GM18508 (cell line): ENCODE measurements around the gene SLC2A9.

ENCODE experiments used
- ATAC-seq: cut with Tn5 transposase; IDR thresholded peaks from one replicate; pipeline ENCODE4 v1.9.1; 2021; ENCODE audit warnings: moderate number of reproducible peaks; ENCODE audit not compliant: insufficient read depth, unreplicated experiment

SLC2A9 gene

DNA sequence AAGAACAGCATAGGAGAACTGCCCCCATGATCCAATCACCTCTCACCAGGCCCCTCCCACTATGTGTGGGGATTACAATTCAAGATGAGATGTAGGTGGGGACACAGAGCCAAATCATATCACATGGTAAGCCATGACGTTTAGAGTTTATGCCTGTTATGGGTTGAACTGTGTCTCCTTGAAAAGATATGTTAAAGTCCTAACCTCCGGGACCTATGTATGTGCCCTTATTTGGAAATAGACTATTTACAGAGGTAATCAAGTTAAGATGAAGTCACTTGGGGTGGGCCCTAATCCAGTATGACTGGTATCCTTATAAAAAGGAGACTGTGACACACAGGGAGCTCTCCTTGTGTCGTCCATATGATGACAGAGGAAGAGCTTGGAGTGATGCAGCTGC, 25.2 kb upstream of the SLC2A9 start:
- no peak for ATAC-seq

DNA sequence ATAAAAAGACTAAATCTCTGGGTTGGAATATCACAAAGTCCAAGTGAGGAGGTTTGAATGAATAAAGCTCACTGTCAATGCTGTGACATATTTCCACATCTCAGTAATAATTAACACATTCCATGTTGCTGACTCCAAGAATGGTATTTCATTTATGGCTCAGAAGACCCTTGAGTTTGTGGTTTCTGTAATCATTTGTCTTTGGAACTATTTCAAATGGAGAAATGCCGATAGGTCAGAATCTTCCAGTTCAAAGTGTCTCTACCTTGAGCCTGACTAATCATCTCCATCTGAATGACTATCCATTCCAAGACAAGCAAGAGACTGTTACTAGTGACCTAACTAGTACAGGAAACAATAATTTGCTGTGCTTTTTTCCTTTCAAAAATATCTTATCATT, 24.2 kb upstream of the SLC2A9 start:
- no peak for ATAC-seq

DNA sequence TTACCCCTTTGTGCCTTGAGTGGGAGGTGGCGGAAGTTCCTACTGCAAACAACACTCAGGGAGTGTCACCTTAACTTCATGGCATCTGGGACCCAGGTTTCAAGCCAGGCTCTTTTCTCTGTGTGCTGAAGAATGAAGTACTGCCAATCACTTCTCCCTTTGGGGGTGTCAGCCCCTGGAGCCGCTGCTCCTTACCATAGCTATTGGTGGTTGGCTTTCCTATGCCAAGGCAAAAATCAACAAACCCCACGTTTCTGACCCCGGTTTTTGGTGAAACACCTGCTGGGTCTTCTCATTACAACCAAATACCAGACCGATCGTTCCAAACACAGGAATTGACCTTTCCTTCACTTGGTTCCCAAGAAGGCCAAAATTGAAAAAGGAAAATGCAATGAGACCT, 19.7 kb upstream of the SLC2A9 start:
- ATAC-seq: no peak

DNA sequence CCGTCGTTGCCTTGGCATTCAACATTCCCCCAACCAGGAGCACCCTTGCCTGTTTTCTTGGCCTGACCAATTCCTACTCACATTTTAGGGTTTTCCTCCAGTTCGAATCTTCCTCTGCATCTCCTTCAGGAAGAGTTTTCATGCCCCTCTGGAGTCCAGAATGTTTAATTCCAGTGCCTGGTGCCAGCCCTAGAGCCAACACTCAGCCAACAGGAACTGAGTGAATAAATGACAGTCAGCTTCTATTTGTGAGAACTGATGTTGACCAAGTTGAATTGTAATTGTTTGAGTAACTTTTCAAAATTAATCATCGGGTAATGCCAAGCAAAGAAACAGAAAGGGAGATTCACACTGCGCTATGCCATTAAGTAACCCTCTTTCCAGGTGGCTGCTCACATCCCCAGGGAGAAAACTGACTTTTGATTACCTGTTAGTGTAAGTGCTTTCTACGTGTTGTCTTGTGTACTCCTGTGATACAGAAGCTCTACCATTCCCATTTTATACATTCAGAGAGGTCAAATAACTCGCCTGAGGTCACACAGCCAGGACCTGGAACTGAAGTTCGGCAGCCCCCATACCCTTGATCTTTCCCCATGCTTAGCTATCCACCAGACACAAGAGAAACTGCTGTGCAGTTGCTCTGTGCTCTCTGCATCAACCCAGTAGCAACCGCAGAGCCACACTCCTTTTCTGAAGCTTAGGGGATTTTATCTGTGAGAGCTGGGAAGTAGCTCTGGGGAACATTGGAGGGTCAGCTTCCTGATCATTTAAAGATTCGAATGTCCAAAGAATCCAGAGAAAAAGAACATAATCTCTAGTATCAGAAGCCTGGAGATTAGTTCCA, 19.0 kb upstream of the SLC2A9 start:
- no peak for ATAC-seq

DNA sequence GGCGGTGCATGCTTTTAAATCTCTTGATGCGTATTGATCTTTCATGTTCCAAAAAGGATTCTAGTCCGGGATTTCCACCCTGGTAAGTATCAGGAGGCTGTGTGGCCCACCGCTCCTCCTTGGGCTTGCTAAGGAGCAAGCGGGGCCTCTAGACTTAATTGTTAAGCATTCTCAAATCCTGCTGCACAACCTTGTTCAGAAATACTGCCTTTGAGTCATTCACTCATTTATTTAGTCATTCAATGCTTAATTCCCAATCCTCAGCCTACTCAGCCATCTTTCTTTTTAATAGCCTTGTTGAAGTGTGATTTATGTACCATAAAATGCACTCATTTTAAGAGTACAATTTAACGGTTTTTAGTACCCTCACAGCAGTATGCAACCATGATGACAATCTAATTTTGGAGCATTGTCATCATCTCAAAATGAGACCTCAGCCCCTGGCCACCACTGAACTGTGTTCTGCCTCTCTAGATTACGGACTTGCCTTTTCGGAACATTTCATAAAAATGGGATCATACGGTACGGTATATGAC, 15.6 kb upstream of the SLC2A9 start:
- no peak for ATAC-seq

DNA sequence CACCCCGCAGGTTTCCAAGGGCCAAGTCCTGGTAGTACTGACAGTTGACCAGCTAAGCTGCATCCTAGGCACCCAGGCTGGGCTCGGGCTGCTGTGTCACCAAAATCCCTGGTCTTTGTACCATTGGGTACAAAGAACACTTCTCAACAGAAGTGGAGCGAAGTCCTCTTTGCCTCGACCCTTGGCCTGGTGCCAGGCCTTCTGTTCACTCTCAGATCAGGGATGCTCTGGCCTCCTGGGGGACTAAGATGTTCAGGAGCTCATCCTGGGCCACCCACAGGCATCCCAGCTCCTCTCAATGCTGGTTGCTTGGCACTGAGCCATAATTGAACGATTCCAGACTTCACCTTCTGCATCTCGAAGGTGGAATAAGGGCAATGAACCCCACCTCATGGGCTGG, 13.8 kb upstream of the SLC2A9 start:
- ATAC-seq: no peak

DNA sequence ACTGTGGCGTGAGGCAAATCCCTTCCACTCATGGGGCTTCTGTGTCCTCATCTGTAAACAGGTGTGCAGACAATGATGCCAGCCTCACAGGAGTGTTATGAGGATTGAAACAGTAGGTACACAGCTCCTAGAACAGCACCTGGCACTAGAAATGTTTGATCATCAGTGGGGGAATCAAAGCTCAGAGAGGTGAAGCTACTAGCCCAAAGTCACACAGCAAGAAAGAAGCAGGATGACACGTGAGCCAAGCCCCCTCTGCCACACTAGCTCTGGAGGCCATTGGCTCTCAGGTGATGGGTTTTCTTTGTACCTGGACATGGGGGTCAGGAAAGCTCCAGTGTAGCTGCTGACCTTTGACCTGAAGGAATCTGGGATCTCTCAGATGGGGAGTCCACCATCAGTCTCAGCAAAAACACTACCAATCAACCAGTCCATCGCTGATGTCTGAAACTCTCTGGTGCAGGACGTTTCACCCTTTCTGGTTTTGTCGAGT, 13.4 kb upstream of the SLC2A9 start:
- ATAC-seq: no peak

DNA sequence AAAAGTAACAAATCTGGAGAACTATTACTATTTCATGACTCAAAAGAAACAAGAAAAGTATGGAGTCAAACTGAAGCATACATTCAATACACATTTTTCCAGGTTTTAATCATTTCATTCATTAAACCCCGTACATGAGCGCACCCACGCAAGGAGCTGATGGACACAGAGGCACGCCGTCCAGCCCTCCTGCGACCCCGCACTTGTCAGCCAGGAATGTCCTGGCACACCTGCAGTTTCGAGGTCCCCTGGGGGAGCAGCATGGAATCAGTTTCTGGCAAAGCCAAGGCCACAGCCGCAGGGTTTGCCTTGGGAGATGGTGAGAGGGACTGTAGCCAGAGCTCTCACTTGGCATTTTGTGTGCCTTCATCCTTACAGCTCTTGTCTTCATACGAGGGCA, 12.8 kb upstream of the SLC2A9 start:
- no peak for ATAC-seq

DNA sequence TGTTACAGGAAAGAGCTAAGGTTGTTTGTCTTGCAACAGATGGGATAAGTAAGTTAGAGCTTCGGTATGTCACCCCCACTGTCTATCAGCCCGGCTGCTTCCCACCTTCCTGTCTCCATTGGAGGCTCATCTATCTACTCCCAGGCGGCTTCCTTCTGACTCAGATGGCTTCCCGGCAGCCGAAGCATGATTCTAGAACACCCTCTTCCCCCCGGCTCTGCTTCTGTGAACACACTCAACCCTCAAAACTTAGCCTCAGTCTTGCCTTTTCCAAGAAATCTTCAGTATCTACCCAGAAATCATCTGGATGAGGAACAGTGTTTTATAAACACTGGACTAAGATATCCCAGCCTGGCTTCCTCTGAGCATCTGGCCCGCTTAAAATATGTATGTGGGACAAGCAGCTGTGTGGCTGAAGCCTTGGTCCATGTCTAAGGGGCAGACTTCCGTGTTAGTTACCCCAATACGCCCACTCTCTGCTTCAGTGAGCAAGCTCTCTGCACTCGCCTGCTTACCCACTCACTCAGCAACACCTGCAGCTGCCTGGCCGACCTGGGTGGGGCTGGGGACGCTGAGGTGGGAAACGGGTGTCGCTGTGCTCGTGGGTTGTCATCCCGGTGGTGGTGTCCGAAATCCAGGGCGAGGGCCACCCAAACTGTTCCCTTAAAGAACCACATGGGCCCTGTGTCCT, 12.0 kb upstream of the SLC2A9 start:
- no peak for ATAC-seq

DNA sequence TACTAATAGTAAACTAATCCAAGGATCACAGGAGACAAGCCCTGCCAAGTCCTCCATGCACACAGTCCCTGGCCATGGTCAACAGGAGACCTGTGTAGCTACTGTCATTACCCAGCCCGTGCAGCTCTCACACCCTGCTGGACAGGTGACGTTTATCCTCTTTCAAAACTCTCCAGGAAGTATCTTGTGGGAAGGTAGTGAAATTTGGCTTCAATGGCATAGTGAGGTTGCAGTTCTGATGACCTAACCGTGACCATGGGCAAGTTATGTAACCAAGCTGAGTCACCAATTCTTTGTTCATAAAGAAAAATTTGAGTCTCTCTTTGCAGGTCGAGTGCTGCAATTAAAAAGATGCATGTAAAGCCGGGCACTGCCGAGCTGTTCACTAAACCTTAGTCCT, 11.3 kb upstream of the SLC2A9 start:
- no peak for ATAC-seq

DNA sequence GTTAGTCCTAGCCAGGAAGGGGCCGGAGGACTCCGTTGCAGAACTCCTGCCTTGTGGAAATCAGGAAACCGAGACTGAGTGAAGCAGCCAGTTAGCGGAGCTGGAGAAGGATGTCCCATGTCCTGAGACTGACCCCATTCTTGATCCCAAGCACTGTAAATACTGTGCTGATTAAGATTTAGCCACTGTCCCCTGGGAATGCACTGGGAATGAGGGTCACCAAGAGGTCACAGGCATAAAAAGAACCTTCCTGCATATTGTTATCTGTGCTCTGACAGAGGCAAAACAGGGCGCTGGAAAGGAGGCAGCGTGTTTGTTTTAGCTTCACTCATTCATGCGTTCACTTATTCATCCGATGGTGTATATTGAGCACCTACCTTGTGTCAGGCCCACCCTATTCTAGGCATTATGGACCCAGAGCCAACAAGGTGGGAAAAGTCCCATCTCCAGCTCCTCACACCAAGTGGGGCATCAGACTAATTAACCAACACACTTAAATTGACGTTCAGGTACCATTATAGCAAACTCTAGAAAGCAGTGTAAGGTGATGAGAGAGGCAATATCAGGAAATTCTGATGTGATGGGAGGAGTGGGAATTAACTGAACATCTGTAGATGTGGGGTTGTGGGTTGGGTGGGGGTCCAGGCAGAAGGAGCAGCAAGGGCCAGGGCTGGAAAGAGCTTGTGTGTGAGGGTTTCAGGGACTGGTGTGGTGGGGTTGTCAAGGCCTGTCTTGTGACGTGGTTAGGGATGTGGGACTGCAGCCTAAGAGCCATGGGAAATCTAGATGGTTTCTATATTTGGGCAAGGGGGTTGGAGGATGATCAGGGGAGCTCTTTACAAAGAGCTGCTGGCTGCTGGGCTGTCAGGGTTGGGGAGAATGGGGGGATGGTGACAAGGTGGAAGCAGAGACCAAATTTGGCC, 10.6 kb upstream of the SLC2A9 start:
- ATAC-seq: no peak

DNA sequence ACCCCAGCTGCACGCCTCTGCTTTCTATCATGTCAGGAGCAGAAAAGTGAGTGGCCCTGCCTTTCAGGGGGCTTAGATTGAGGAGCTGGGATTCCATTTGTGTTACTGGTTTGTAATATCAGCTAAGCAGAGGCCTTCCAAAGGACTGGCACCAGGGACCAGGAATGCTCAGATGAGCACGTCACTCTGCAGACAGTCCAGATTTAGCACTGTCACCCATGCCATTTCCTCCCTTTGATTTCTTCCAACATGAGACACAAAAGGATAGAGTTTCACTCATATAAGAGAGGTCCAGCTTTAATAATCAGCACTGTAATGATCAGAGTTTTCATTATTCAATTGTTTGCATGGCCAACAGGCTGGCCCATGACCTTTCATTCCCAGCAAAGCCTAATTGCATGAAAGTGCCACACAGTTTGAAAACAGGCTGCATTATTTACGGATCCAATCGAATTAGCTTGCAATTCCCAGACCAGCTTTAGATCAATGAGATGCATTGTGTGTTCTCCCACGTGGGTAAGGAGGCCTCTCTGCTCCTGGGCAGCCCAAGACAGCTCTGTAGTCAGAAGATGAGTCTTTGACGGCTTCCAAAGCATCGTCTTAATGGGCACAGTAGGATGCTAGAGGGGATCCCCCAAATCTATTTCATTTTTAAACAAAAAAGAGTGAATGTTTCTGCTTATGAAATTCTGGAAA, 9.8 kb upstream of the SLC2A9 start:
- no peak for ATAC-seq

DNA sequence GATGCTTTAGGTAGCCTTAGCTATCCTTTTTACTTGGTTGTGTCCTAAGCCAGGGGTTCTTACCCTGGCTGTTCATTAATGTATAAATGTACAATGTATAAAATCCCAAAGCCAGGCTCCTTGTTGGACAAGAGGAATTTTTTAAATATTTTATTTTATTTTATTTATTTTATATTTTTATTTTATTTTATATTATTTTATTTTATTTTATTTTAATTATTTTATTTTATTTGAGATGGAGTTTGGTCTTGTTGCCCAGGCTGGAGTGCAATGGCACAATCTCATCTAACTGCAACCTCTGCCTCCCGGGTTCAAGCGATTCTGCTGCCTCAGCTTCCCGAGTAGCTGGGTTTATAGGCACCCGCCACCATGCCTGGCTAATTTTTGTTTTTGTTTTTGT, 8.1 kb upstream of the SLC2A9 start:
- ATAC-seq: no peak

DNA sequence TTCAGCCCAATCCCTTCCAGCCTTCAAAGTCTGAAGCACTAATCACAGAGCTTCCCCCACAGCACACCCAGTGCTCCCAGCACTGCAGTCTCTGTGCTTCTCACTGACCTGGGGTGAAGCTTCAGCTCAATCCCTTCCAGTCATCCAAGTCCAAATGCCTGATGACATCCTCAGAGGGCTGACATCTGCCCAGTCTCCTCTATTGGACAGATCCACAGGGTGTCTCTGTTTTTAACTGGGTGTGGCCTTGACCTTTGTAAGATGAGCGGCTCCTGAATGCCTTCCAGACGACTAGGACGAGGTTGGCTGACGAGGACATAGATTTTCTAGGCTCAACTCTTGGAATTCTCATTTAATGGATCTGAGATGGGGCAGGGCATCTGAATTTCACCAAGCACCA, 7.6 kb upstream of the SLC2A9 start:
- ATAC-seq: no peak

DNA sequence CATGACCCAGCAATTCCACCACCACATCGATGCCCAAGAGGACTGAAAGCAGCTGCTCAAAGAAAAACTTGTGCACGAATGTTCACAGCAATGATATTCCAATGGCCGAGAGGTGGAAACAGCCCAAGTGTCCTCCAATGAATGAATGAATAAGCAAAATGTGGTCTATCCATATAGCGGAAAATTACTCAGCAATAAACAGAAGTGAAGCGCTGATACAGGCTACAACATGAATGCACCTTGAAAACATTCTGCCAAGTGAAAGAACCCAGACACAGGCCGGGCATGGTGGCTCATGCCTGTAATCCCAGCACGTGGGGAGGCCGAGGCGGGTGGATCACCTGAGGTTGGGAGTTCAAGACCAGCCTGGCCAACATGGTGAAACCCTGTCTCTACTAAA, 5.2 kb upstream of the SLC2A9 start:
- no peak for ATAC-seq

DNA sequence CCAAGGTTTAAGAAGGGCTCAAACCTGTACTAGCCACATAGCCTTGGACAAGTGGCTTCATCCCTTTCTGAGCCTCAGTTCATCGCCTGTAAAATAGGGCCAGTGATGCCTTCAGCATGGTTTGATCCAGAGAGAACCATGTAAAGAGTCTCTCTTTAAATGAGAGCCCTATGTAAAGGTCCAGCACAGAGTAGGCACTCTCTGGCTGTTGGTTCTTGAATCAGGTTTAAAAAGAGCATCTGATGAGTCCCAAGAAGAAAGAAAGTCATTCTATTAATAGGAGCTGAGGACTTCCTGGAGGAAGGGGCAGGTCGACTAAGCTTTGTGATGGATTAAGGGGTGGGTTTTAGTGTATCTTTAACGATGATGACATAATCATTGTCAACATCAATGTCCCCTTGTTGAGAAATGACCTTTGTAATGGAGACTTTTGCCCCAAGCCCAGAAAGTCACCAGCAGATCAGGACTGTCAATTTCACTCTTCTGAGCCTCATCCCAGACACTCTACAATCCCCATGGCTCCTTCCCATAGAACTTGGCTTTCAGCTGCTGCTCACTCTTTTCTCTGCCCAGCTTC, 4.0 kb upstream of the SLC2A9 start:
- no peak for ATAC-seq

DNA sequence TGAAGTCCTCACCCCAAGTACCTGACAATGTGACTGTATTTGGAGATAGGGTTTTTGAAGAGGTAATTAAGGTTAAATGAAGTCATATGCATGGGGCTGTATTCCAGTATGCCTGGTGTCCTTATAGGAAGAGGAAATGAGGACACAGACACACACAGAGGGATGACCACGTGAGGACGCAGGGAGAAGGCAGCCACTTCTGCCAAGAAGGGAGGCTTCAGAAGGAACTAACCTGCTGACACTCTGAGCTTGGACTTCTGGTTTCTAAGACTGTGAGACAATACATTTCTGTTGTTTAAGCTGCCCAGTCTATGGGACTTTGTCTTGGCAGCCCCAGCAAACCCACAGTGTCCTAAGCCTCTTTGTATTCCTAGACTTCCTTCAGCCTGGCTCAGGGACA, 3.0 kb upstream of the SLC2A9 start:
- ATAC-seq: no peak

DNA sequence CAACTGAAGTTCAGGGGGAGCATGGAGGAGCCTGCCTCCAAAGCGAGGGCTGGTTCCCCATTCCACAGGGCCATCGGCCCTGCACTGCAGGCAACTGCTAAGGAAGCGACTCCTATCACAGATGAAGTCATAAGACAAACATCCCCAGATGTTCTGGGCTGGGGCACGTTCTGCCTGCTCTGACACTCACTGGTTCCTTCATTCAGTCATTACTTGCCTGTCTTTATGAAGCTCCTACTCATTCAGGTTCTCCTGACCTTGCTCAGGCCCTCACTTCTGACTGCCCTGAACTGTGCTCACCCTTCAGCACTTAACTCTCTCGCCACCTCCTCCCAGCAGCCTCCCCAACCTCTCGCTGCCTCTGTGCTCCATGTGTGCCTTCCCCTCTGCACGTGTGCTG, 2.5 kb upstream of the SLC2A9 start:
- ATAC-seq: no peak

DNA sequence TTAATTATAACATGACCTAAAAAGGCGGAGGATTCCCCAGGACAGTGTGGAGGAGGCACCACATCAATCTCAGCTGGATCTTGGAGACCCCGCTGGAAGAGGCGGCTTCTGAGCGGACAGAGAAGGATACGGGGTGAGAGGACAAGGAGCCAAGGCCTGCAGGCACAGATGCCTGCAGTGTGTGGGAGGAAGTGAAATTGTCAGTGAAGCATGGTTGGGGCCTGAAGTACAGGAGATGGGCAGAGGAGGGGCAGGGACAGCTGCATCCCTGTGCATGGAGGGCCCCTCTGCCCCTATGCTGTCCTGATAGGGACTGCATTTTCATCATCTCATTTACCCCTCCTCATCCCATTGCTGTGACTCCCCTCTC, 1.7 kb upstream of the SLC2A9 start:
- no peak for ATAC-seq
